MM.1S (cell line): ENCODE measurements around the gene IMMP2L.

ENCODE experiments used
- DNase-seq: peaks from one replicate; pipeline ENCODE4 v3.0.0-alpha.2; 2015
- H2AFZ ChIP-seq: fragments of 300-600 bp; sonication (generic); 2 replicates; pipeline ENCODE4 v1.6.0; 2016; ENCODE audit warnings: antibody characterized with exemption, low read length
- H3F3A ChIP-seq: fragments of 300-600 bp; sonication (generic); 2 replicates; pipeline ENCODE4 v1.6.1; 2016; ENCODE audit warnings: mild to moderate bottlenecking, antibody characterized with exemption, low read length, moderate library complexity, mixed read lengths; ENCODE audit not compliant: insufficient read depth
- H3K27ac ChIP-seq: fragments of 300-600 bp; sonication (generic); 2 replicates; pipeline ENCODE4 v1.5.1; 2016; ENCODE audit warnings: mild to moderate bottlenecking, low read length
- H3K27me3 ChIP-seq: fragments of 300-600 bp; sonication (generic); replicated peaks from 2 replicates; pipeline ENCODE4 v1.6.0; 2016; ENCODE audit warnings: low read length; ENCODE audit not compliant: insufficient read depth
- H3K36me3 ChIP-seq: fragments of 300-600 bp; sonication (generic); replicated peaks from 2 replicates; pipeline ENCODE4 v1.6.1; 2016; ENCODE audit warnings: mild to moderate bottlenecking, low read length, mixed read lengths; ENCODE audit not compliant: insufficient read depth
- H3K4me1 ChIP-seq: fragments of 300-600 bp; sonication (generic); 2 replicates; pipeline ENCODE4 v1.6.1; 2016; ENCODE audit warnings: low read length, mixed read lengths
- H3K4me2 ChIP-seq: fragments of 300-600 bp; sonication (generic); 2 replicates; pipeline ENCODE4 v1.6.0; 2016; ENCODE audit warnings: low read depth, low read length
- H3K4me3 ChIP-seq: fragments of 300-600 bp; sonication (generic); 2 replicates; pipeline ENCODE4 v1.5.1; 2016; ENCODE audit warnings: low read length, mixed read lengths
- H3K79me2 ChIP-seq: fragments of 300-600 bp; sonication (generic); 2 replicates; pipeline ENCODE4 v1.6.1; 2016; ENCODE audit warnings: mixed run types, low read length, mixed read lengths
- H3K9ac ChIP-seq: fragments of 300-600 bp; sonication (generic); 2 replicates; pipeline ENCODE4 v1.6.1; 2016; ENCODE audit warnings: low read length, mixed read lengths
- H3K9me2 ChIP-seq: fragments of 300-600 bp; sonication (generic); replicated peaks from 2 replicates; pipeline ENCODE4 v1.6.1; 2016; ENCODE audit warnings: mild to moderate bottlenecking, low read length, mixed read lengths; ENCODE audit not compliant: insufficient read depth
- H3K9me3 ChIP-seq: fragments of 300-600 bp; sonication (generic); replicated peaks from 2 replicates; pipeline ENCODE4 v1.6.1; 2016; ENCODE audit warnings: mild to moderate bottlenecking, low read length, mixed read lengths; ENCODE audit not compliant: insufficient read depth
- H4K20me1 ChIP-seq: fragments of 300-600 bp; sonication (generic); 2 replicates; pipeline ENCODE4 v1.6.1; 2016; ENCODE audit warnings: mild to moderate bottlenecking, low read length, moderate library complexity, mixed read lengths; ENCODE audit not compliant: insufficient read depth
- EZH2 ChIP-seq: fragments of 300-600 bp; sonication (generic); optimal IDR thresholded peaks from 2 replicates; pipeline ENCODE3; 2017; ENCODE audit warnings: low read depth, mild to moderate bottlenecking, antibody characterized with exemption, low read length, mixed read lengths
- EZH2phosphoT487 ChIP-seq: fragments of 300-600 bp; sonication (generic); IDR thresholded peaks from 2 replicates; pipeline ENCODE4 v1.6.1; 2018; ENCODE audit warnings: antibody characterized with exemption, low read length
- TF ChIP-seq, protein P1 (sequence below): fragments of 300-600 bp; sonication (generic); IDR thresholded peaks from 2 replicates; pipeline ENCODE4 v1.5.1; 2016; ENCODE audit warnings: antibody characterized with exemption, low read length, mixed read lengths

Gene IMMP2L

DNA sequence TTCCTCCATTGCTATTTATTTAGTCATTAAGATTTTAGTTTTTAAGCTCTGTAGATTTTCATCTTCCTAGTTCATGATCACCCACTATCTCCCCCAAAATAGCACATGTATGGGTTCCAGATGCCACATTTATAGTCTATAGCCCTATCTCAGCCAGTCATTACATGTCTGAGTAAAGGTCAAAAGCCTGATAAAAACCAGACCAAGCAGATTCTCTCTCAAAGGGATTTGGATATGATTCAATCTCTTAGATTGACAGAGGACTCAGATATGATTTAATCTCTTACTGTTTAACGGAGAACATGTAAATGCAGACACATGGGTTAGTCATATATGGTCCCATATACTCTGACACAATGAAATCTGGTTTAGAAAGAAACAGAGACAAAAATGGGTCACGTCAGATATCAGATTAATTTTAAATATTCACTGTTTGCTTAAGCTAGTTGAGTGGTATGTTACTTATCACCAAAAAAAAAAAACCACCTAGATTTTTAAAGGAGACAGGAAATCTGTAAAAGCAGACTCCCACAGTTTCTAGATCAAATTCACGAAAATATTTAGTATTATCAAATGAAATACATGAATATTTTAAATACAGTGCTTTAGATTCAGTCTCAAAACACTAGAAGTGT, 578.4 kb downstream of the IMMP2L start:
- Histone ChIP-seq H3K9me2 (no peaks in the 10 kb centered on the region), H3K79me2 (no peaks in the 10 kb centered on the region), H2AFZ (no peak overlapping the region), H3F3A (no peaks in the 10 kb centered on the region), H3K4me3 (no peak overlapping the region), H3K36me3 (no peaks in the 10 kb centered on the region), H3K9ac (no peak overlapping the region), H3K4me2 (no peak overlapping the region), H3K27me3 (no peaks in the 10 kb centered on the region), H3K27ac (no peak overlapping the region), H4K20me1 (no peaks in the 10 kb centered on the region), H3K4me1 (no peaks in the 10 kb centered on the region), H3K9me3 (no peaks in the 10 kb centered on the region)
- DNase-seq: no peak
- TF ChIP-seq, protein P1, sequence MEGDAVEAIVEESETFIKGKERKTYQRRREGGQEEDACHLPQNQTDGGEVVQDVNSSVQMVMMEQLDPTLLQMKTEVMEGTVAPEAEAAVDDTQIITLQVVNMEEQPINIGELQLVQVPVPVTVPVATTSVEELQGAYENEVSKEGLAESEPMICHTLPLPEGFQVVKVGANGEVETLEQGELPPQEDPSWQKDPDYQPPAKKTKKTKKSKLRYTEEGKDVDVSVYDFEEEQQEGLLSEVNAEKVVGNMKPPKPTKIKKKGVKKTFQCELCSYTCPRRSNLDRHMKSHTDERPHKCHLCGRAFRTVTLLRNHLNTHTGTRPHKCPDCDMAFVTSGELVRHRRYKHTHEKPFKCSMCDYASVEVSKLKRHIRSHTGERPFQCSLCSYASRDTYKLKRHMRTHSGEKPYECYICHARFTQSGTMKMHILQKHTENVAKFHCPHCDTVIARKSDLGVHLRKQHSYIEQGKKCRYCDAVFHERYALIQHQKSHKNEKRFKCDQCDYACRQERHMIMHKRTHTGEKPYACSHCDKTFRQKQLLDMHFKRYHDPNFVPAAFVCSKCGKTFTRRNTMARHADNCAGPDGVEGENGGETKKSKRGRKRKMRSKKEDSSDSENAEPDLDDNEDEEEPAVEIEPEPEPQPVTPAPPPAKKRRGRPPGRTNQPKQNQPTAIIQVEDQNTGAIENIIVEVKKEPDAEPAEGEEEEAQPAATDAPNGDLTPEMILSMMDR: no peak
- TF ChIP-seq EZH2: no peak
- no peak for TF ChIP-seq EZH2phosphoT487

DNA sequence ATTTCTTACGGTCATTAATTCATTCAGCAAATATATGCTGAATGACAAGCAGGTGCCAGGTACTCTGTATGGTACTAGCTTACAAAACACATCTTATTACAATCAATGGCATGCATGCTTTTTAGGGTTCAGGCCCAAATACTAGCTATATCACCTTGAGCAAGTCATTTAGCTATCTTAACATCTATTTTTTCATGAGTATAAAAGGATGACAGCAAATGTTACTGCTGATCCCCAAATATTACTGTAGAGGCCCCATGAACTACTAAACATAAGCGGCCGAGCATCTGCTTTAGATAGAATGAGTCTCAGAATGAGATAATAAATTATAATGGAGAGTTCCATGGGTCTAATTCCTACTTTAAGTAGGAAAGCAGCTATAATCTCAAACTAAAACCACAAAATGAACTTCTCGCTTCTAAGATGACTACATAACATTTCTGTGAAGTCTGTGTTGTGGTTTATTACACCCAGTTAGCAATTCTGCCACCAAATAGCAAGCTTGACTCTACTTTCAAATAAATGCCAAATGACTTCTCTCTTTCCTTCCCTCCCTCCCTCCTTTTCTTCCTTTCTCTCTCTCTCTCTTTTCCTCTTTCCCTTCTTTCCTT, 585.1 kb downstream of the IMMP2L start:
- Histone ChIP-seq H3K9me3 (no peaks in the 10 kb centered on the region), H2AFZ (no peak overlapping the region), H3K9me2 (no peaks in the 10 kb centered on the region)

DNA sequence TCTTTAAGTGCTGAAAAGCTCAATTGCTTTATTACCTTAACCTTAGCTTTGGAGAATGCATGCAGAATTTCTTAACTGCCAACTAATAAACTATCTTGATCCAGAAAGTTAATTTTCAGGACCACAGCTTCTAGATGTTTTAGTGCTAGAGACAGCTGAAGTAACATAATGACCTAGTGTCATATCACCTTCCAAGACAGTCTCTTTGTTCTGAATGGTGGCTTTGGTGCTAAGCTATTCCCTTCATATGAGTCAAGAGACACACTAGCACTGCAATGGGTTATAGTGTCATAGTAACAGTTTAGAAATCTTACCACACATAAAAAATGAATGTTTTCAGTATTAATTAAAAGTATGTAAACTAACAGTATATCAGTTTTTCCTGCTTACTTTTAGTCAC, 586.8 kb downstream of the IMMP2L start:
- Histone ChIP-seq H2AFZ (no peak overlapping the region), H3K27ac (no peak overlapping the region), H3F3A (no peaks in the 10 kb centered on the region), H3K4me2 (no peak overlapping the region), H4K20me1 (no peaks in the 10 kb centered on the region), H3K36me3 (no peaks in the 10 kb centered on the region), H3K79me2 (no peaks in the 10 kb centered on the region), H3K9me3 (no peaks in the 10 kb centered on the region), H3K4me3 (no peak overlapping the region), H3K27me3 (no peaks in the 10 kb centered on the region), H3K9ac (no peak overlapping the region), H3K4me1 (no peaks in the 10 kb centered on the region), H3K9me2 (no peaks in the 10 kb centered on the region)
- TF ChIP-seq, protein P1: no peak
- TF ChIP-seq EZH2: no peak
- no peak for TF ChIP-seq EZH2phosphoT487
- no peak for DNase-seq

More for the DNA sequence above, 585.1 kb downstream of the IMMP2L start:
- Histone ChIP-seq H3K4me2 (no peak overlapping the region), H3K79me2 (no peaks in the 10 kb centered on the region), H3K36me3 (no peaks in the 10 kb centered on the region), H3K27me3 (no peaks in the 10 kb centered on the region), H3F3A (no peaks in the 10 kb centered on the region), H3K27ac (no peak overlapping the region), H3K4me3 (no peak overlapping the region), H3K9ac (no peak overlapping the region), H4K20me1 (no peaks in the 10 kb centered on the region), H3K4me1 (no peaks in the 10 kb centered on the region)
- no peak for DNase-seq
- TF ChIP-seq EZH2phosphoT487: no peak
- TF ChIP-seq, protein P1: no peak
- no peak for TF ChIP-seq EZH2
